OCI-LY3 (cell line): ENCODE measurements around the gene ABLIM2.

Source experiments
- H2AFZ ChIP-seq: fragments of 200-600, 300-600 bp; shearing (Covaris generic); 2 replicates; pipeline ENCODE4 v1.6.0; 2014; ENCODE audit warnings: antibody characterized with exemption, low read depth, low read length
- H3K27ac ChIP-seq: fragments of 200-600, 300-600 bp; sonication (generic); 2 replicates; pipeline ENCODE4 v1.5.1; 2014; ENCODE audit warnings: mild to moderate bottlenecking, low read length, moderate library complexity, mixed read lengths
- H3K27me3 ChIP-seq: fragments of 200-600, 300-600 bp; sonication (generic); 2 replicates; pipeline ENCODE4 v1.6.1; 2014; ENCODE audit warnings: low read depth, low read length, mixed read lengths
- H3K36me3 ChIP-seq: fragments of 200-600, 300-600 bp; sonication (generic); replicated peaks from 2 replicates; pipeline ENCODE3; 2014; ENCODE audit warnings: low read depth, low read length, mixed read lengths
- H3K4me1 ChIP-seq: fragments of 300-600, 200-600 bp; sonication (generic); 2 replicates; pipeline ENCODE4 v1.6.1; 2014; ENCODE audit warnings: low read length, mixed read lengths
- H3K4me2 ChIP-seq: fragments of 200-600, 300-600 bp; sonication (generic); 2 replicates; pipeline ENCODE4 v1.6.1; 2014; ENCODE audit warnings: low read length, mixed read lengths
- H3K4me3 ChIP-seq: fragments of 300-600, 200-600 bp; sonication (generic); 2 replicates; pipeline ENCODE4 v1.5.1; 2014; ENCODE audit warnings: antibody characterized with exemption, mild to moderate bottlenecking, low read length, moderate library complexity
- H3K79me2 ChIP-seq: fragments of 300-600, 200-600 bp; shearing (Covaris generic); 2 replicates; pipeline ENCODE4 v1.6.1; 2014; ENCODE audit warnings: mild to moderate bottlenecking, low read length, mixed read lengths
- H3K9ac ChIP-seq: fragments of 300-600, 200-600 bp; shearing (Covaris generic); 2 replicates; pipeline ENCODE4 v1.6.0; 2014; ENCODE audit warnings: mild to moderate bottlenecking, low read length, moderate library complexity
- H3K9me3 ChIP-seq: fragments of 200-600, 300-600 bp; shearing (Covaris generic); 2 replicates; pipeline ENCODE4 v1.6.1; 2014; ENCODE audit warnings: low read length, mixed read lengths; ENCODE audit not compliant: insufficient read depth
- H4K20me1 ChIP-seq: fragments of 200-600, 300-600 bp; sonication (generic); 2 replicates; pipeline ENCODE4 v1.6.1; 2016; ENCODE audit warnings: low read length, mixed read lengths; ENCODE audit not compliant: insufficient read depth
- EZH2phosphoT487 ChIP-seq: fragments of 200-600 bp; shearing (Covaris generic); IDR thresholded peaks from 2 replicates; pipeline ENCODE4 v1.6.1; 2018; ENCODE audit warnings: antibody characterized with exemption, mixed run types, low read depth
- TF ChIP-seq, protein P1 (sequence below): fragments of 200-600, 300-600 bp; sonication (generic); IDR thresholded peaks from 2 replicates; pipeline ENCODE4 v1.5.1; 2014; ENCODE audit warnings: antibody characterized with exemption, low read length, low read depth

The ABLIM2 gene

GRCh38 chr4:8052160-8052691 lies 106.4 kb downstream of the ABLIM2 start:
- H3K4me2 ChIP-seq: no peak overlapping the region

DNA sequence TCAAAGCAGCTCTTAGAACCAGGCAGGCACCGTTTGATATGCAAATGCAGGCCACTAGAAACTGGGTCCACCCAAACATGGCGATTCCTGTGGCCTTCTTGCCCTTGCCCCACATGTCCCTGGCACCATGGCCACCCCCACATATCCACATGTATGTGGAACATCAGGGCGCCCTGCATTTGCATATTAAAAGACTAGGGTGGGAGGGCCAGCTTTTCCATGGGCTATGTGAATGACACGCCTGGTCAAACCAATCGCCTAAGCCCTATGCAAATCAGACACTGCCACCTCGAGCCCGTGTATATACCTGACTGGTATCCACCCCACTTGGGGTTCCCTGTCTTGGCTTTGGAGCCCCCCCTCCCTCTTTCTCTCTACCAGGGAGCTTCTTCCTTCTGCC lies 107.0 kb downstream of the ABLIM2 start:
- Histone ChIP-seq H3K4me1 (no peaks in the 10 kb centered on the region), H4K20me1 (no peaks in the 10 kb centered on the region), H3K36me3 (no peaks in the 10 kb centered on the region), H3K27me3 (no peaks in the 10 kb centered on the region), H3K4me2 (no peak overlapping the region), H2AFZ (no peak overlapping the region), H3K9me3 (no peaks in the 10 kb centered on the region), H3K4me3 (no peak overlapping the region), H3K27ac (no peak overlapping the region), H3K9ac (no peak overlapping the region), H3K79me2 (no peaks in the 10 kb centered on the region)
- no peak for TF ChIP-seq EZH2phosphoT487
- TF ChIP-seq, protein P1, sequence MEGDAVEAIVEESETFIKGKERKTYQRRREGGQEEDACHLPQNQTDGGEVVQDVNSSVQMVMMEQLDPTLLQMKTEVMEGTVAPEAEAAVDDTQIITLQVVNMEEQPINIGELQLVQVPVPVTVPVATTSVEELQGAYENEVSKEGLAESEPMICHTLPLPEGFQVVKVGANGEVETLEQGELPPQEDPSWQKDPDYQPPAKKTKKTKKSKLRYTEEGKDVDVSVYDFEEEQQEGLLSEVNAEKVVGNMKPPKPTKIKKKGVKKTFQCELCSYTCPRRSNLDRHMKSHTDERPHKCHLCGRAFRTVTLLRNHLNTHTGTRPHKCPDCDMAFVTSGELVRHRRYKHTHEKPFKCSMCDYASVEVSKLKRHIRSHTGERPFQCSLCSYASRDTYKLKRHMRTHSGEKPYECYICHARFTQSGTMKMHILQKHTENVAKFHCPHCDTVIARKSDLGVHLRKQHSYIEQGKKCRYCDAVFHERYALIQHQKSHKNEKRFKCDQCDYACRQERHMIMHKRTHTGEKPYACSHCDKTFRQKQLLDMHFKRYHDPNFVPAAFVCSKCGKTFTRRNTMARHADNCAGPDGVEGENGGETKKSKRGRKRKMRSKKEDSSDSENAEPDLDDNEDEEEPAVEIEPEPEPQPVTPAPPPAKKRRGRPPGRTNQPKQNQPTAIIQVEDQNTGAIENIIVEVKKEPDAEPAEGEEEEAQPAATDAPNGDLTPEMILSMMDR: no peak

More at GRCh38 chr4:8052160-8052691, 106.4 kb downstream of the ABLIM2 start:
- Histone ChIP-seq H3K9ac (no peak overlapping the region), H3K27me3 (no peaks in the 10 kb centered on the region), H3K9me3 (no peaks in the 10 kb centered on the region), H3K36me3 (no peaks in the 10 kb centered on the region), H2AFZ (no peak overlapping the region), H3K79me2 (no peaks in the 10 kb centered on the region), H3K4me1 (no peaks in the 10 kb centered on the region), H3K27ac (no peak overlapping the region), H4K20me1 (no peaks in the 10 kb centered on the region), H3K4me3 (no peak overlapping the region)
- no peak for TF ChIP-seq EZH2phosphoT487
- TF ChIP-seq, protein P1: no peak

- no peaks in the 10 kb centered on the region for H3K36me3 ChIP-seq
- H3K9ac ChIP-seq: no peak overlapping the region
- H3K4me3 ChIP-seq: no peak overlapping the region
- no peak for TF ChIP-seq EZH2phosphoT487
- TF ChIP-seq, protein P1: no peak
- H4K20me1 ChIP-seq: no peaks in the 10 kb centered on the region
- H3K4me2 ChIP-seq: no peak overlapping the region
- H3K9me3 ChIP-seq: no peaks in the 10 kb centered on the region
- H3K27ac ChIP-seq: no peak overlapping the region
- H3K27me3 ChIP-seq: no peaks in the 10 kb centered on the region
- no peaks in the 10 kb centered on the region for H3K79me2 ChIP-seq
- H3K4me1 ChIP-seq: no peaks in the 10 kb centered on the region
- H2AFZ ChIP-seq: no peak overlapping the region
Measured at GRCh38 chr4:8050555-8051206, 107.9 kb downstream of the ABLIM2 start.

GRCh38 chr4:8050180-8050554 lies 108.4 kb downstream of the ABLIM2 start:
- no peak for TF ChIP-seq EZH2phosphoT487
- TF ChIP-seq, protein P1: no peak
- H2AFZ ChIP-seq: no peak overlapping the region
- no peaks in the 10 kb centered on the region for H3K27me3 ChIP-seq
- no peak overlapping the region for H3K9ac ChIP-seq
- H3K79me2 ChIP-seq: no peaks in the 10 kb centered on the region
- H3K4me3 ChIP-seq: no peak overlapping the region
- no peaks in the 10 kb centered on the region for H3K4me1 ChIP-seq
- no peaks in the 10 kb centered on the region for H3K9me3 ChIP-seq
- no peaks in the 10 kb centered on the region for H3K36me3 ChIP-seq
- no peak overlapping the region for H3K4me2 ChIP-seq
- no peaks in the 10 kb centered on the region for H4K20me1 ChIP-seq
- no peak overlapping the region for H3K27ac ChIP-seq
